GM23338 (cell line): Measurements from ENCODE around the gene DPH7. TPM values are rescaled to one million over a fixed set of nuclear protein-coding genes. Genes with fewer than 3 reads are reported as not detected.

ENCODE experiments used
- ATAC-seq: fragments of 200-7000 bp; cut with Tn5 transposase; 3 replicates; pipeline ENCODE4 v1.9.1; 2020
- DNase-seq: peaks from one replicate; pipeline ENCODE4 v3.0.0-alpha.2; 2015; ENCODE audit warnings: low spot score
- H2AFZ ChIP-seq: fragments of 200-600 bp; sonication (generic); 2 replicates; pipeline ENCODE4 v1.8.0; 2016; ENCODE audit warnings: antibody characterized with exemption, mild to moderate bottlenecking, moderate library complexity
- H3F3A ChIP-seq: fragments of 200-600 bp; sonication (generic); replicated peaks from 2 replicates; pipeline ENCODE4 v1.8.0; 2017; ENCODE audit warnings: antibody characterized with exemption, mixed run types, low read depth
- H3K27ac ChIP-seq: fragments of 200-600 bp; sonication (generic); 2 replicates; pipeline ENCODE4 v1.6.1; 2016; ENCODE audit warnings: low read depth
- H3K27me3 ChIP-seq: fragments of 200-600 bp; sonication (generic); 2 replicates; pipeline ENCODE4 v1.8.0; 2016; ENCODE audit warnings: mild to moderate bottlenecking, mixed run types, moderate library complexity; ENCODE audit not compliant: insufficient read depth
- H3K36me3 ChIP-seq: fragments of 200-600 bp; sonication (generic); 2 replicates; pipeline ENCODE4 v1.8.0; 2016; ENCODE audit warnings: mild to moderate bottlenecking; ENCODE audit not compliant: insufficient read depth
- H3K4me1 ChIP-seq: fragments of 200-600 bp; sonication (generic); 2 replicates; pipeline ENCODE4 v1.8.0; 2016; ENCODE audit warnings: mild to moderate bottlenecking, moderate library complexity; ENCODE audit not compliant: insufficient read depth
- H3K4me2 ChIP-seq: fragments of 200-600 bp; sonication (generic); 2 replicates; pipeline ENCODE4 v1.7.1; 2017; ENCODE audit warnings: mixed run types
- H3K4me3 ChIP-seq: fragments of 200-600 bp; sonication (generic); 2 replicates; pipeline ENCODE4 v1.6.1; 2016; ENCODE audit warnings: mixed run types
- H3K79me2 ChIP-seq: fragments of 200-600 bp; sonication (generic); replicated peaks from 2 replicates; pipeline ENCODE4 v1.8.0; 2017; ENCODE audit warnings: mild to moderate bottlenecking; ENCODE audit not compliant: insufficient read depth
- H3K9me2 ChIP-seq: fragments of 200-600 bp; sonication (generic); 2 replicates; pipeline ENCODE4 v1.8.0; 2017; ENCODE audit not compliant: insufficient read depth
- H4K20me1 ChIP-seq: fragments of 200-600 bp; sonication (generic); replicated peaks from 2 replicates; pipeline ENCODE4 v1.8.0; 2017; ENCODE audit warnings: mild to moderate bottlenecking; ENCODE audit not compliant: insufficient read depth
- H3K27ac Mint-ChIP-seq: 2 replicates; pipeline ENCODE4 v1.8.0; 2020; ENCODE audit warnings: inconsistent platforms, mild to moderate bottlenecking, moderate library complexity, mixed read lengths
- H3K27me3 Mint-ChIP-seq: 3 replicates; pipeline ENCODE4 v1.8.0; 2022; ENCODE audit warnings: low read depth, mild to moderate bottlenecking, moderate library complexity, mixed read lengths, inconsistent platforms; ENCODE audit not compliant: insufficient read depth, poor library complexity
- H3K36me3 Mint-ChIP-seq: 3 replicates; pipeline ENCODE4 v1.8.0; 2021; ENCODE audit warnings: low read depth, mild to moderate bottlenecking, inconsistent platforms, moderate library complexity, mixed read lengths
- H3K4me1 Mint-ChIP-seq: 3 replicates; pipeline ENCODE4 v1.8.0; 2020; ENCODE audit warnings: mild to moderate bottlenecking, inconsistent platforms, mixed read lengths
- H3K4me3 Mint-ChIP-seq: 3 replicates; pipeline ENCODE4 v1.8.0; 2021; ENCODE audit warnings: moderate library complexity, mild to moderate bottlenecking, inconsistent platforms, mixed read lengths
- H3K9me3 Mint-ChIP-seq: 3 replicates; pipeline ENCODE4 v1.8.0; 2020; ENCODE audit warnings: moderate library complexity, mild to moderate bottlenecking, inconsistent platforms, mixed read lengths
- CREB1 ChIP-seq: fragments of 250-450 bp; sonication (Bioruptor Pico); IDR thresholded peaks from 2 replicates; pipeline ENCODE4 v1.5.0; 2020; ENCODE audit warnings: low read depth, mild to moderate bottlenecking, moderate library complexity
- EZH2 ChIP-seq: fragments of 200-600 bp; sonication (generic); IDR thresholded peaks from one replicate; pipeline ENCODE4 v1.8.0; 2017; ENCODE audit warnings: antibody characterized with exemption, mild to moderate bottlenecking, low read depth; ENCODE audit not compliant: unreplicated experiment
- EZH2phosphoT487 ChIP-seq: fragments of 200-600 bp; sonication (generic); IDR thresholded peaks from one replicate; pipeline ENCODE4 v1.8.1; 2018; ENCODE audit warnings: antibody characterized with exemption; ENCODE audit not compliant: unreplicated experiment
- NANOG ChIP-seq: IDR thresholded peaks from 2 replicates; pipeline ENCODE4 v1.6.1; 2016; ENCODE audit warnings: antibody characterized with exemption, borderline replicate concordance
- POLR2AphosphoS5 ChIP-seq: IDR thresholded peaks from 2 replicates; pipeline ENCODE4 v1.6.1; 2016; ENCODE audit warnings: antibody characterized with exemption, low read depth
- STAT1 ChIP-seq: IDR thresholded peaks from one replicate; pipeline ENCODE4 v1.6.1; 2016; ENCODE audit warnings: antibody characterized with exemption; ENCODE audit not compliant: unreplicated experiment
- ZNF114 ChIP-seq: fragments of 250-450 bp; sonication (Bioruptor Pico); IDR thresholded peaks from 2 replicates; pipeline ENCODE4 v1.5.0; 2020; ENCODE audit warnings: mild to moderate bottlenecking, moderate library complexity
- ZNF331 ChIP-seq: fragments of 250-450 bp; sonication (Bioruptor Pico); IDR thresholded peaks from 2 replicates; pipeline ENCODE4 v1.5.0; 2020; ENCODE audit warnings: low read depth, mild to moderate bottlenecking, moderate library complexity
- polyA plus RNA-seq: library from polyadenylated mRNA; unstranded; fragments of >200 nt; fragmentation: Nextera tagmentation; extraction: Ambion mirVana; gene quantifications from 2 replicates; pipeline ENCODE4 v1.2.1, GENCODE V29; 2016
- total RNA-seq: library from RNA; depleted of rRNA; stranded (reverse); fragments of >200 nt; shearing (Covaris generic); gene quantifications from 2 replicates; pipeline ENCODE4 v1.2.3, GENCODE V29; 2014
- TF ChIP-seq, protein P1 (sequence below): fragments of 250-450 bp; sonication (Bioruptor Pico); IDR thresholded peaks from 2 replicates; pipeline ENCODE4 v1.5.0; 2020; ENCODE audit warnings: mild to moderate bottlenecking, moderate library complexity
- TF ChIP-seq, protein P2 (sequence below), 2 experiments: fragments of 200-600 bp in 1 of 2; sonication (generic) in 1 of 2; conservative IDR thresholded peaks; 2 replicates each; pipeline versions ENCODE4 v1.5.1 to v1.6.1; 2016 to 2017; ENCODE audit warnings: antibody characterized with exemption in 2 of 2, low read depth in 2 of 2, mild to moderate bottlenecking in 2 of 2, moderate library complexity in 1 of 2
- TF ChIP-seq, protein P3 (sequence below): IDR thresholded peaks from 2 replicates; pipeline ENCODE4 v1.6.1; 2016; ENCODE audit warnings: antibody characterized with exemption

DPH7 gene
- total and polyA plus RNA-seq, 2 experiments from 2014 or later: 44.5 to 68.8 TPM

DNA sequence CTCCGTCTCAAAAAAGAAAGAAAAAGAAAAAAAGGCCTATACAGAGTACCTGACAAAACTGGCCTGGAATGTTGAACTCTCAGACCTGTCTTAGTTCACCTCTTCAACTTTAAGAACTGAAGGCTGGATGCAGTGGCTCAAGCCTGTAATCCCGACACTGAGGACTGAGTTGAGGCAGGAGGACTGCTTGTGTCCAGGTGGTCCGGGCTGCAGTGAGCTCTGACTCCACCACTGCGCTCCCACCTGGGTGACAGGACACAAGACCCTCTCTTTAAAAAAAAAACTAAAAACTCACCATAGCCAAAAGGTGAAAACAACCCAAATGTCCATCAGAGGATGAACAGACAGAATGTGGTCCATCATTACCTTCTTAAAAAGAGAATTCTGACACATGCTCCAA lies 20.6 kb downstream of the DPH7 start:
- no peak overlapping the region for H3K4me3 Mint-ChIP-seq
- peaks cover 80% of the 10 kb centered on the region for H3K36me3 Mint-ChIP-seq
- no peak overlapping the region for H3K27ac Mint-ChIP-seq
- Histone ChIP-seq H4K20me1 (peaks cover 7% of the 10 kb centered on the region; the same call in 1 of the 2 replicates), H3K4me3 (no peak overlapping the region), H3F3A (peaks cover 22% of the 10 kb centered on the region), H3K27ac (no peak overlapping the region), H3K36me3 (peaks cover 15% of the 10 kb centered on the region), H3K27me3 (no peaks in the 10 kb centered on the region), H3K4me2 (no peak overlapping the region), H3K9me2 (no peaks in the 10 kb centered on the region), H3K4me1 (no peaks in the 10 kb centered on the region), H3K79me2 (0 out of 2 replicates have a peak, but pooled peaks cover 5% of the 10 kb centered on the region), H2AFZ (no peak overlapping the region)
- no peak for ATAC-seq
- peaks cover 7% of the 10 kb centered on the region for H3K27me3 Mint-ChIP-seq
- no peak for TF ChIP-seq CREB1
- no peak for TF ChIP-seq STAT1
- TF ChIP-seq ZNF114 (CRISPR knock-in tag): no peak
- TF ChIP-seq EZH2phosphoT487: no peak
- no peak for TF ChIP-seq ZNF331 (CRISPR knock-in tag)
- TF ChIP-seq, protein P1, sequence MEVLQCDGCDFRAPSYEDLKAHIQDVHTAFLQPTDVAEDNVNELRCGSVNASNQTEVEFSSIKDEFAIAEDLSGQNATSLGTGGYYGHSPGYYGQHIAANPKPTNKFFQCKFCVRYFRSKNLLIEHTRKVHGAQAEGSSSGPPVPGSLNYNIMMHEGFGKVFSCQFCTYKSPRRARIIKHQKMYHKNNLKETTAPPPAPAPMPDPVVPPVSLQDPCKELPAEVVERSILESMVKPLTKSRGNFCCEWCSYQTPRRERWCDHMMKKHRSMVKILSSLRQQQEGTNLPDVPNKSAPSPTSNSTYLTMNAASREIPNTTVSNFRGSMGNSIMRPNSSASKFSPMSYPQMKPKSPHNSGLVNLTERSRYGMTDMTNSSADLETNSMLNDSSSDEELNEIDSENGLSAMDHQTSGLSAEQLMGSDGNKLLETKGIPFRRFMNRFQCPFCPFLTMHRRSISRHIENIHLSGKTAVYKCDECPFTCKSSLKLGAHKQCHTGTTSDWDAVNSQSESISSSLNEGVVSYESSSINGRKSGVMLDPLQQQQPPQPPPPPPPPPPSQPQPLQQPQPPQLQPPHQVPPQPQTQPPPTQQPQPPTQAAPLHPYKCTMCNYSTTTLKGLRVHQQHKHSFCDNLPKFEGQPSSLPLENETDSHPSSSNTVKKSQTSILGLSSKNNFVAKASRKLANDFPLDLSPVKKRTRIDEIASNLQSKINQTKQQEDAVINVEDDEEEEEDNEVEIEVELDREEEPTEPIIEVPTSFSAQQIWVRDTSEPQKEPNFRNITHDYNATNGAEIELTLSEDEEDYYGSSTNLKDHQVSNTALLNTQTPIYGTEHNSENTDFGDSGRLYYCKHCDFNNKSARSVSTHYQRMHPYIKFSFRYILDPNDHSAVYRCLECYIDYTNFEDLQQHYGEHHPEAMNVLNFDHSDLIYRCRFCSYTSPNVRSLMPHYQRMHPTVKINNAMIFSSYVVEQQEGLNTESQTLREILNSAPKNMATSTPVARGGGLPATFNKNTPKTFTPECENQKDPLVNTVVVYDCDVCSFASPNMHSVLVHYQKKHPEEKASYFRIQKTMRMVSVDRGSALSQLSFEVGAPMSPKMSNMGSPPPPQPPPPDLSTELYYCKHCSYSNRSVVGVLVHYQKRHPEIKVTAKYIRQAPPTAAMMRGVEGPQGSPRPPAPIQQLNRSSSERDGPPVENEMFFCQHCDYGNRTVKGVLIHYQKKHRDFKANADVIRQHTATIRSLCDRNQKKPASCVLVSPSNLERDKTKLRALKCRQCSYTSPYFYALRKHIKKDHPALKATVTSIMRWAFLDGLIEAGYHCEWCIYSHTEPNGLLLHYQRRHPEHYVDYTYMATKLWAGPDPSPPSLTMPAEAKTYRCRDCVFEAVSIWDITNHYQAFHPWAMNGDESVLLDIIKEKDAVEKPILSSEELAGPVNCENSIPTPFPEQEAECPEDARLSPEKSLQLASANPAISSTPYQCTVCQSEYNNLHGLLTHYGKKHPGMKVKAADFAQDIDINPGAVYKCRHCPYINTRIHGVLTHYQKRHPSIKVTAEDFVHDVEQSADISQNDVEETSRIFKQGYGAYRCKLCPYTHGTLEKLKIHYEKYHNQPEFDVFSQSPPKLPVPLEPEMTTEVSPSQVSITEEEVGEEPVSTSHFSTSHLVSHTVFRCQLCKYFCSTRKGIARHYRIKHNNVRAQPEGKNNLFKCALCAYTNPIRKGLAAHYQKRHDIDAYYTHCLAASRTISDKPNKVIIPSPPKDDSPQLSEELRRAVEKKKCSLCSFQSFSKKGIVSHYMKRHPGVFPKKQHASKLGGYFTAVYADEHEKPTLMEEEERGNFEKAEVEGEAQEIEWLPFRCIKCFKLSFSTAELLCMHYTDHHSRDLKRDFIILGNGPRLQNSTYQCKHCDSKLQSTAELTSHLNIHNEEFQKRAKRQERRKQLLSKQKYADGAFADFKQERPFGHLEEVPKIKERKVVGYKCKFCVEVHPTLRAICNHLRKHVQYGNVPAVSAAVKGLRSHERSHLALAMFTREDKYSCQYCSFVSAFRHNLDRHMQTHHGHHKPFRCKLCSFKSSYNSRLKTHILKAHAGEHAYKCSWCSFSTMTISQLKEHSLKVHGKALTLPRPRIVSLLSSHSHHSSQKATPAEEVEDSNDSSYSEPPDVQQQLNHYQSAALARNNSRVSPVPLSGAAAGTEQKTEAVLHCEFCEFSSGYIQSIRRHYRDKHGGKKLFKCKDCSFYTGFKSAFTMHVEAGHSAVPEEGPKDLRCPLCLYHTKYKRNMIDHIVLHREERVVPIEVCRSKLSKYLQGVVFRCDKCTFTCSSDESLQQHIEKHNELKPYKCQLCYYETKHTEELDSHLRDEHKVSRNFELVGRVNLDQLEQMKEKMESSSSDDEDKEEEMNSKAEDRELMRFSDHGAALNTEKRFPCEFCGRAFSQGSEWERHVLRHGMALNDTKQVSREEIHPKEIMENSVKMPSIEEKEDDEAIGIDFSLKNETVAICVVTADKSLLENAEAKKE: no peak
- TF ChIP-seq, protein P2, sequence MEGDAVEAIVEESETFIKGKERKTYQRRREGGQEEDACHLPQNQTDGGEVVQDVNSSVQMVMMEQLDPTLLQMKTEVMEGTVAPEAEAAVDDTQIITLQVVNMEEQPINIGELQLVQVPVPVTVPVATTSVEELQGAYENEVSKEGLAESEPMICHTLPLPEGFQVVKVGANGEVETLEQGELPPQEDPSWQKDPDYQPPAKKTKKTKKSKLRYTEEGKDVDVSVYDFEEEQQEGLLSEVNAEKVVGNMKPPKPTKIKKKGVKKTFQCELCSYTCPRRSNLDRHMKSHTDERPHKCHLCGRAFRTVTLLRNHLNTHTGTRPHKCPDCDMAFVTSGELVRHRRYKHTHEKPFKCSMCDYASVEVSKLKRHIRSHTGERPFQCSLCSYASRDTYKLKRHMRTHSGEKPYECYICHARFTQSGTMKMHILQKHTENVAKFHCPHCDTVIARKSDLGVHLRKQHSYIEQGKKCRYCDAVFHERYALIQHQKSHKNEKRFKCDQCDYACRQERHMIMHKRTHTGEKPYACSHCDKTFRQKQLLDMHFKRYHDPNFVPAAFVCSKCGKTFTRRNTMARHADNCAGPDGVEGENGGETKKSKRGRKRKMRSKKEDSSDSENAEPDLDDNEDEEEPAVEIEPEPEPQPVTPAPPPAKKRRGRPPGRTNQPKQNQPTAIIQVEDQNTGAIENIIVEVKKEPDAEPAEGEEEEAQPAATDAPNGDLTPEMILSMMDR (conservative IDR thresholded peaks at IDR 0.05; ENCODE audit: low read depth in 2 of 2): no peak
- TF ChIP-seq NANOG: no peak
- TF ChIP-seq EZH2: no peak
- TF ChIP-seq POLR2AphosphoS5: no peak
- TF ChIP-seq, protein P3, sequence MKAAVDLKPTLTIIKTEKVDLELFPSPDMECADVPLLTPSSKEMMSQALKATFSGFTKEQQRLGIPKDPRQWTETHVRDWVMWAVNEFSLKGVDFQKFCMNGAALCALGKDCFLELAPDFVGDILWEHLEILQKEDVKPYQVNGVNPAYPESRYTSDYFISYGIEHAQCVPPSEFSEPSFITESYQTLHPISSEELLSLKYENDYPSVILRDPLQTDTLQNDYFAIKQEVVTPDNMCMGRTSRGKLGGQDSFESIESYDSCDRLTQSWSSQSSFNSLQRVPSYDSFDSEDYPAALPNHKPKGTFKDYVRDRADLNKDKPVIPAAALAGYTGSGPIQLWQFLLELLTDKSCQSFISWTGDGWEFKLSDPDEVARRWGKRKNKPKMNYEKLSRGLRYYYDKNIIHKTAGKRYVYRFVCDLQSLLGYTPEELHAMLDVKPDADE: no peak
- H3K4me1 Mint-ChIP-seq: no peaks in the 10 kb centered on the region
- no peaks in the 10 kb centered on the region for H3K9me3 Mint-ChIP-seq
- DNase-seq: no peak
